GM21619 (cell line): ENCODE results near the gene RGL1.

ENCODE experiments used
- ATAC-seq: cut with Tn5 transposase; IDR thresholded peaks from one replicate; pipeline ENCODE4 v1.9.1; 2021; ENCODE audit not compliant: unreplicated experiment

Gene RGL1

DNA sequence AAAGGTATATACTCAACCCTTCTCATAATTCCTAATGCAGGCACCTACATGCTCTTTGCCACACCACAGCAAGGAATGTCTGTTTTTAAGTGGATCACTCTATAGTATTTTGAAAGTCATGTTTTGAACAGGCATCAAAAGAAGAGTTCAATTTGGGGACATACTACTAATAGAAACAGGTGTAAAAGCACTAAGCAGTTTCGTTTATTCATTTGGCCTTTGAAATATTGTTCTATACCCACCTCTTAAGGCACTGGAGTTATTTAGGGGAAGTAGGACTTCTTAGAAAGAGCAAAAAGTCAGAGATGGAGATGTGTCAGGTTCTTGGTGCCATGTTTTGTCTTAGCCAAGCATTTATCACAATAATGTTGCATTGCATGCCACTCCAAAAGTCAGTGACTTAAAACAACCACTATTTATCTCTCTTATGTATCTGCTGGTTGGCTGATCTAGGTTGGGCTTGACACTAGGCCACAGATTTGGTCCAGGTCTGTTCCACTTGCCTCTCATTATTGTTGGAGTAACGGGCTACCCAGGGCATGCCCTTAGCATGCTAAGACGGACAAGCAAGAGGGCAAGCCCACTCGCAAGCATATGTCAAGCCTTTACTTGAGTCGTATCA lies 107.5 kb downstream of the RGL1 start:
- peak; percentile 48 for ATAC-seq

DNA sequence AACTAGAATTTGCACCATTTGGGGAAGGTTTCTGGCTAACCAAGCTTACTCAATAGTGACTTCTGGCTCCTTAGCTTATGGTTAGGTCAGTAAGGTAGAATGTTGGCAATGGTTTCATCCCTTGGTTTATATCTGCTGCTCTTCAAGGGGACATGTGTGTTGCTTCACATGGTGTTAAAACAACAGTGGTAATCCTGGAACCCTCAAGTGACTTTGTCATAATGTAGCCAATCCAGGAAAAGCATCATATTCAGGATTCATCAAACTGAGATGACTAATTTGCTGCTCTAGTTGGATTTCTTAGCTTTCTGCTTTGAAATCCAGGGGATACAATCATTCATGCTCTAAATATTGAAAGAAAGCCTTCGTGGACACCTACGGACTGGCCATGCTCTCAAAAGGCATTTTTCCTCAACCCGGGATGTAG lies 108.7 kb downstream of the RGL1 start:
- no peak for ATAC-seq

GRCh38 chr1:183914276-183914675 lies 109.4 kb downstream of the RGL1 start:
- no peak for ATAC-seq

DNA sequence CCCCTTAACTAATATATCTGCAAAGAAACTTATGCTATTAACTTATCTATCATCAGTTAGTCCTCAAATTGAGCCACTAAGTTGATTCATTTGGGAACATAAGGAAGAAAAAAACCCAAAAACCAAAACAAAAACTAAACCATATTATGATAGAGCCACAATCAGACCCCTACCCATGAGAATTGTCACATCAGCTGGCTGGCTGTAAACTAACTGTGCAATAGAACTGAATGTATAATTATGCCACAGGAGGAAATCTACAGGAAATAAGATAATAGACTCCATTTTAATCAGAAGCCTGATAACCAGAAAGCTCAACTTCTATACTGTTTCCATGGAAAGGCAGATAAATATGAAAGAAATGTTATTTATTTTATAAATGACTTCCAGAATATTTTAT lies 110.0 kb downstream of the RGL1 start:
- no peak for ATAC-seq

GRCh38 chr1:183915625-183916510 lies 110.9 kb downstream of the RGL1 start:
- peak; percentile 41 for ATAC-seq

GRCh38 chr1:183916574-183916973 lies 111.7 kb downstream of the RGL1 start:
- ATAC-seq = no peak

- no peak for ATAC-seq
These were observed 113.7 kb downstream of the RGL1 start for GRCh38 chr1:183918589-183918988.

GRCh38 chr1:183920651-183921050 lies 115.7 kb downstream of the RGL1 start:
- no peak for ATAC-seq

DNA sequence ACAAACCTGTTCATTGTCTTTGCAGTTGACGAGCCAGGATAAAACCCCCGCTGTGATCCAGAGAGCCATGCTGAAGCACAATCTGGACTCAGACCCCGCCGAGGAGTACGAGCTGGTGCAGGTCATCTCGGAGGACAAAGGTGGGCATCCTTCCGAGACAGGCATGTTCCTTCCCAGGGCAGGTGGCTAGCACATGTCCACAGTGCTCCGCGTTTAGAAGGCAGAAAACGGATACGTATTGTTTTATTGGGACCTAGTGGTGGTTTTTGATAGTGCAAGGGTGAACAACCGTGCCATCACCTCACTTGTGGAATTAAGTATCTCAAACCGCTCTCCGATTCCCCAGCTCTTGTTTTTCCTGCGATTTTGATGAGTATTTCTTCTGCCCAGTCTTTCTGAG lies 117.3 kb downstream of the RGL1 start:
- ATAC-seq = no peak

- ATAC-seq = no peak
These were observed 121.0 kb downstream of the RGL1 start for GRCh38 chr1:183925947-183926346.

- no peak for ATAC-seq
These were observed 122.1 kb downstream of the RGL1 start for GRCh38 chr1:183926983-183927382.

GRCh38 chr1:183931646-183932271 lies 126.8 kb downstream of the RGL1 start:
- no peak for ATAC-seq

DNA sequence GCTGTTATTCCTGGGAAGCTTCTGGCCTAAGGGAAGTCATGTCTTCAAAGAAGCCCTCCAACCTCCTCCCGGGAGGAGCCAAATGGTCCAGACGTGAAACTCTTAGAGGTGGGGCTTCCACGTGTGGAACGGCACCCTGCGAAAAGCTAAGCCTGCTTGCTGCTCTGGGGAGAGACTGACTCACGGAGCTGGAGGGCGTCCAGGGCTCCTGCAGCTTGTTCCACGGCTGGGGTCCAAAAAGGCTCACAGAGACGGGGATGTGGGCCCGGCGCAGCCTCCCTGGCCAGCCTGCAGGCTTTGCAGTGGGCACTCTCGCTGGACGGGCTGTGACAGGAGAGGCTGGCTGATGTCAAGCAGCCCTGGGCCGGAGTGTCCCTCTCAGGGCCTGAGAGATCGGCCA lies 127.5 kb downstream of the RGL1 start:
- ATAC-seq = no peak

- no peak for ATAC-seq
These were observed 128.7 kb downstream of the RGL1 start for GRCh38 chr1:183933528-183934179.

GRCh38 chr1:183934314-183934713 lies 129.4 kb downstream of the RGL1 start:
- ATAC-seq = no peak

- no peak for ATAC-seq
These were observed 131.1 kb downstream of the RGL1 start for GRCh38 chr1:183936009-183936408.

- ATAC-seq = no peak
These were observed 131.9 kb downstream of the RGL1 start for GRCh38 chr1:183936791-183937190.

- ATAC-seq = no peak
These were observed 132.7 kb downstream of the RGL1 start for GRCh38 chr1:183937611-183938010.

DNA sequence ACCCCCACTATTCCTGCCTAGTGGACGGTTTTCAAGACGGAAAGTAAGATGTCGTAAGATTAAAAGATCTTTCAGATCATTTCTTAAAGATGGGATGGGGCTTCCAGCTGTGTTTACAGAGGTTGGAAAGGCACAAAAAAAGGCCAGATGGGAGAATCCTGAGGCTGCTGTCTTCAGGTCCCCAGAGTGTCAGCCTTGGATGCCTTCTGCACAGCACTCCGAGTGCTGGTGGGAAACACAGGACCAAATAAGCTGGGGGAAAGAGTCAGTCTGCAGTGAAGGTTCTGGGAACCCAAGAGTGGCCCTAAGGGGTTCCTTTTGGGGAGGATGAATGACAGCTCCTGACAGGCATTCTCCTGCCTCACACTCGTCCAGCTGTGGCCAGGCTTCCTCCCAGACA lies 136.1 kb downstream of the RGL1 start:
- no peak for ATAC-seq

GRCh38 chr1:183942933-183943693 lies 138.2 kb downstream of the RGL1 start:
- ATAC-seq = no peak
